Ishikawa (cell line): ENCODE results near the gene NCK1.

Source experiments
- CEBPB ChIP-seq: IDR thresholded peaks from 2 replicates; pipeline ENCODE4 v1.6.1; 2012
- CREB1 ChIP-seq: IDR thresholded peaks from 2 replicates; pipeline ENCODE4 v1.6.1; 2012; ENCODE audit warnings: low read depth
- EGR1 ChIP-seq: IDR thresholded peaks from 2 replicates; pipeline ENCODE4 v1.6.1; 2012
- EP300 ChIP-seq: IDR thresholded peaks from 2 replicates; pipeline ENCODE4 v1.6.1; 2012; ENCODE audit warnings: borderline replicate concordance
- FOXM1 ChIP-seq: IDR thresholded peaks from 2 replicates; pipeline ENCODE4 v1.6.1; 2012; ENCODE audit warnings: low read depth, borderline replicate concordance
- NFIC ChIP-seq: IDR thresholded peaks from 2 replicates; pipeline ENCODE4 v1.6.1; 2012
- RAD21 ChIP-seq: IDR thresholded peaks from 2 replicates; pipeline ENCODE4 v1.6.1; 2012; ENCODE audit warnings: low read depth
- TAF1 ChIP-seq: IDR thresholded peaks from 2 replicates; pipeline ENCODE4 v1.6.1; 2012; ENCODE audit warnings: low read depth, mild to moderate bottlenecking
- TCF12 ChIP-seq: IDR thresholded peaks from 2 replicates; pipeline ENCODE4 v1.6.1; 2012; ENCODE audit warnings: low read depth
- TEAD4 ChIP-seq: IDR thresholded peaks from 2 replicates; pipeline ENCODE4 v1.6.1; 2012
- YY1 ChIP-seq: IDR thresholded peaks from 2 replicates; pipeline ENCODE4 v1.6.1; 2012; ENCODE audit warnings: low read depth
- ZBTB7A ChIP-seq: IDR thresholded peaks from 2 replicates; pipeline ENCODE4 v1.6.1; 2012; ENCODE audit warnings: low read depth
- TF ChIP-seq, protein P1 (sequence below): IDR thresholded peaks from 2 replicates; pipeline ENCODE4 v1.6.1; 2012; ENCODE audit warnings: low read depth, mild to moderate bottlenecking
- TF ChIP-seq, protein P2 (sequence below): IDR thresholded peaks from 2 replicates; pipeline ENCODE4 v1.6.1; 2012
- TF ChIP-seq, protein P3 (sequence below): IDR thresholded peaks from 2 replicates; pipeline ENCODE4 v1.6.1; 2012

Gene NCK1

GRCh38 chr3:136984837-136985236 is 122.8 kb downstream of the NCK1 start:
- TF ChIP-seq, protein P1, sequence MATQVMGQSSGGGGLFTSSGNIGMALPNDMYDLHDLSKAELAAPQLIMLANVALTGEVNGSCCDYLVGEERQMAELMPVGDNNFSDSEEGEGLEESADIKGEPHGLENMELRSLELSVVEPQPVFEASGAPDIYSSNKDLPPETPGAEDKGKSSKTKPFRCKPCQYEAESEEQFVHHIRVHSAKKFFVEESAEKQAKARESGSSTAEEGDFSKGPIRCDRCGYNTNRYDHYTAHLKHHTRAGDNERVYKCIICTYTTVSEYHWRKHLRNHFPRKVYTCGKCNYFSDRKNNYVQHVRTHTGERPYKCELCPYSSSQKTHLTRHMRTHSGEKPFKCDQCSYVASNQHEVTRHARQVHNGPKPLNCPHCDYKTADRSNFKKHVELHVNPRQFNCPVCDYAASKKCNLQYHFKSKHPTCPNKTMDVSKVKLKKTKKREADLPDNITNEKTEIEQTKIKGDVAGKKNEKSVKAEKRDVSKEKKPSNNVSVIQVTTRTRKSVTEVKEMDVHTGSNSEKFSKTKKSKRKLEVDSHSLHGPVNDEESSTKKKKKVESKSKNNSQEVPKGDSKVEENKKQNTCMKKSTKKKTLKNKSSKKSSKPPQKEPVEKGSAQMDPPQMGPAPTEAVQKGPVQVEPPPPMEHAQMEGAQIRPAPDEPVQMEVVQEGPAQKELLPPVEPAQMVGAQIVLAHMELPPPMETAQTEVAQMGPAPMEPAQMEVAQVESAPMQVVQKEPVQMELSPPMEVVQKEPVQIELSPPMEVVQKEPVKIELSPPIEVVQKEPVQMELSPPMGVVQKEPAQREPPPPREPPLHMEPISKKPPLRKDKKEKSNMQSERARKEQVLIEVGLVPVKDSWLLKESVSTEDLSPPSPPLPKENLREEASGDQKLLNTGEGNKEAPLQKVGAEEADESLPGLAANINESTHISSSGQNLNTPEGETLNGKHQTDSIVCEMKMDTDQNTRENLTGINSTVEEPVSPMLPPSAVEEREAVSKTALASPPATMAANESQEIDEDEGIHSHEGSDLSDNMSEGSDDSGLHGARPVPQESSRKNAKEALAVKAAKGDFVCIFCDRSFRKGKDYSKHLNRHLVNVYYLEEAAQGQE, result no peak
- TF ChIP-seq TEAD4 (no peak), TAF1 (no peak), EGR1 (no peak), FOXM1 (no peak), CEBPB (no peak), NFIC (no peak), CREB1 (no peak), YY1 (no peak), ZBTB7A (no peak), RAD21 (no peak), TCF12 (no peak), EP300 (no peak)
- TF ChIP-seq, protein P2, sequence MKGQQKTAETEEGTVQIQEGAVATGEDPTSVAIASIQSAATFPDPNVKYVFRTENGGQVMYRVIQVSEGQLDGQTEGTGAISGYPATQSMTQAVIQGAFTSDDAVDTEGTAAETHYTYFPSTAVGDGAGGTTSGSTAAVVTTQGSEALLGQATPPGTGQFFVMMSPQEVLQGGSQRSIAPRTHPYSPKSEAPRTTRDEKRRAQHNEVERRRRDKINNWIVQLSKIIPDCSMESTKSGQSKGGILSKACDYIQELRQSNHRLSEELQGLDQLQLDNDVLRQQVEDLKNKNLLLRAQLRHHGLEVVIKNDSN, result no peak
- TF ChIP-seq, protein P3, sequence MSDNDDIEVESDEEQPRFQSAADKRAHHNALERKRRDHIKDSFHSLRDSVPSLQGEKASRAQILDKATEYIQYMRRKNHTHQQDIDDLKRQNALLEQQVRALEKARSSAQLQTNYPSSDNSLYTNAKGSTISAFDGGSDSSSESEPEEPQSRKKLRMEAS, result no peak

DNA sequence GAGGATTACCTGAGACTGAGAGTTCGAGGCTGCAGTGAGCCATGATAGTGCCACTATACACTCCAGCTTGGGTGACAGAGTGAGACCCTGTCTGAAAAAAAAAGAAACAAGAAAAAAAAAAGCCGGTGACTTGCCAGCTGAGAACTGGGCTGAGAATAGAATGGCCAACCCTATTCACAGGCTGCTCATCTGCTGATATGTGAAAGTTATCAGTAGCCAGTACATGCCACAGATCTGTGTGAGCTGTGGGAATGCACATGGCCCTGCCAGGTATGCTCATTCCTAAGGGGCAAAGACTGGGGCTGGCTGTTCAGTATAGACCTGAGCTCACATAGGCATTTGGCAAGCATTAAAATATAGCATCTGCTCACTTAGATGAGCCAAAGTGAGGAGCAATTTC is 126.6 kb downstream of the NCK1 start:
- no peak for TF ChIP-seq CREB1
- no peak for TF ChIP-seq EP300
- TF ChIP-seq NFIC, result no peak
- no peak for TF ChIP-seq EGR1
- no peak for TF ChIP-seq FOXM1
- TF ChIP-seq, protein P1, result no peak
- TF ChIP-seq TCF12, result no peak
- TF ChIP-seq, protein P2, result no peak
- no peak for TF ChIP-seq ZBTB7A
- no peak for TF ChIP-seq CEBPB
- TF ChIP-seq, protein P3, result no peak

DNA sequence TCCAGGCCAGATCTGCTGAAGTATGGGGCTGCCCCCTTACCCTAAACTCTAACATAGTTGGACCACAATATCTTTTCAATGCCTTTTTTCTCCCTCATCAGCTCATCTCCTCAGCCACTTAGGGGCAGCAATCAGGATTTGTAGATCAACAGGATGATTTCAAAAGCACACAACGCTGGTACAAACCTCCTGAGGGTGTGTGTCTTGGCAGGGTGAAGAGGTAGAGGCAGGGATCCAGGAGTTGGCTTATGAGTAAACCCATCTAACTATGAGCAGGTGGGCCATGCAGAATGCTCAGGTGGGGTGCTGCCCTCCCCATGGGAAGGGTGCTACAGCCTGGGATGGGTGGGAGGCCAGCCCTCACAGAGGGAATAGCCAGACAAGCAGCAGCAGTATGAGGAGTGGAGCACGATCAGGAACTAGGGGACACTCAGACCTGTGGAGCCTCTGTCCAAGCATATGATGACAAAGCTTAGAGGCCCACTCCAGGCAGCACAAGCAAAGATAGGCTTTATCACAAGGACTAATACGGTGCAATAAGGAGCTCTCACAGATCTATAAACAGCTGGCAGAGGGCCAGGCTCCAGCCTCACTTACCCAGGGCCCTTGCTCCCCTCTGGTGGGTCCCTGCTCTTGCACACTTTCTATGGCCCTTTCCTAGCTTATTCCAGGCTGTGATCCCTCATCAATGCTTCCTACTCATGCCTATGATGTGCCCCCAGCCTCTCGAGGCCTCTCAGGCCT is 127.9 kb downstream of the NCK1 start:
- TF ChIP-seq TAF1 (no peak), TEAD4 (no peak), CEBPB (no peak), NFIC (no peak), EGR1 (no peak), ZBTB7A (no peak), EP300 (no peak), CREB1 (no peak), YY1 (no peak), TCF12 (no peak), RAD21 (no peak), FOXM1 (no peak)
- TF ChIP-seq, protein P2, result no peak
- TF ChIP-seq, protein P1, result no peak
- TF ChIP-seq, protein P3, result no peak
